Activated naive CD8-positive, alpha-beta T cell treated with anti-CD3 and anti-CD28 coated beads for 36 hours (primary cell): ENCODE data around the gene NUP214. TPM values are rescaled to one million over a fixed set of nuclear protein-coding genes. Genes with fewer than 3 reads are reported as not detected.
A peak's percentile ranks its signal among the peaks of the same experiment; 100 is the strongest.
"Not testable (repeated sequence)": the region's sequence is repeated elsewhere in the genome, so short reads cannot be mapped to it uniquely, and the experiment has no call there.

Source experiments
- DNase-seq: peaks from one replicate; pipeline ENCODE4 v3.0.0; 2021
- H3K27ac Mint-ChIP-seq: one replicate; pipeline ENCODE4 v1.8.0; 2022; ENCODE audit warnings: mild to moderate bottlenecking, moderate library complexity, mixed read lengths
- H3K27me3 Mint-ChIP-seq: one replicate; pipeline ENCODE4 v1.8.0; 2022; ENCODE audit warnings: mild to moderate bottlenecking, mixed read lengths
- H3K36me3 Mint-ChIP-seq: one replicate; pipeline ENCODE4 v1.8.0; 2021; ENCODE audit warnings: mild to moderate bottlenecking, mixed read lengths
- H3K4me1 Mint-ChIP-seq: one replicate; pipeline ENCODE4 v1.8.0; 2021; ENCODE audit warnings: mixed read lengths
- H3K4me3 Mint-ChIP-seq: one replicate; pipeline ENCODE4 v1.8.0; 2022; ENCODE audit warnings: mild to moderate bottlenecking, moderate library complexity, mixed read lengths
- H3K9me3 Mint-ChIP-seq: one replicate; pipeline ENCODE4 v1.8.0; 2022; ENCODE audit warnings: mixed read lengths
- total RNA-seq, 2 experiments: library from RNA; stranded (reverse); gene quantifications; one replicate each; pipeline ENCODE4 v1.2.3, GENCODE V29; 2021

The NUP214 gene
- total RNA-seq, 2 experiments from 2014 or later = 68.2 to 73.2 TPM

DNA sequence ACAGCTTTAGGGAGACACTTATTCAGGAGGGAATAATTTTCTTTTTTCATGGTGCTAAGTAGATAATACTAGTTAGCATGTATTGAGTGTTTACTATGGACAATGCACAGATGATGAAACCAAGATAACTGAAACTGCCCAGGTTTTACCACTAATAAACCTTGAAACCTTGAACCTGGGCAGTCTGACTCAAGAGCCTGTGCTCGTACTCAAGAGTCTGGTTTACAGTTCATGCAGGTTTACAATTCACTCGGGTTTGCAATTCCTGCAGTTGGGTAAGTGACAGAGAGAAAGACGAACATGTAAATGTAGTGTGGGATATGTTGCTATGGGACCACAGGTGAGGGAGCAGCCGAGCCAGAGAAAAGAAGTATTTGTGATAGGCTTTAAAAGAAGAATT is 28.2 kb downstream of the NUP214 start:
- Mint-ChIP-seq H3K9me3 (no peaks in the 10 kb centered on the region), H3K27ac (no peak overlapping the region), H3K4me3 (no peak overlapping the region), H3K4me1 (peaks cover 20% of the 10 kb centered on the region), H3K27me3 (no peaks in the 10 kb centered on the region), H3K36me3 (peaks cover 32% of the 10 kb centered on the region)
- DNase-seq = no peak

DNA sequence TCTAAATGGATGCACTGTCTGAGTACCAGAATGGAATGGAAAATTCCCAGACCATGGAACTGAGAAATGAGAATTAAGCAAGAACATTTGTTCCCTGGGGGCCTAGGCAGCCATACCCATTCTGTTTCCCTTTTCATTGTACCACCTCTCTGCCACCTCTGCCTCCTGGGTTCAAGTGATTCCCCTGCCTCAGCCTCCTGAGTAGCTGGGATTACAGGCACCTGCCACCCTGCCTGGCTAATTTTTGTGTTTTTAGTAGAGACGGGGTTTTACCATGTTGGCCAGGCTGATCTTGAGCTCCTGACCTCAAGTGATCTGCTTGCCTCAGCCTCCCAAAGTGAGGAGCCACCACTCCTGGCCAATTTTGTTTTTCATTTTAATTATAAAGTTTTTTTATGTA is 33.3 kb downstream of the NUP214 start:
- peaks cover 39% of the 10 kb centered on the region for H3K36me3 Mint-ChIP-seq
- H3K4me1 Mint-ChIP-seq, H3K27me3 Mint-ChIP-seq, H3K4me3 Mint-ChIP-seq, H3K9me3 Mint-ChIP-seq, DNase-seq, H3K27ac Mint-ChIP-seq: not testable (repeated sequence)

DNA sequence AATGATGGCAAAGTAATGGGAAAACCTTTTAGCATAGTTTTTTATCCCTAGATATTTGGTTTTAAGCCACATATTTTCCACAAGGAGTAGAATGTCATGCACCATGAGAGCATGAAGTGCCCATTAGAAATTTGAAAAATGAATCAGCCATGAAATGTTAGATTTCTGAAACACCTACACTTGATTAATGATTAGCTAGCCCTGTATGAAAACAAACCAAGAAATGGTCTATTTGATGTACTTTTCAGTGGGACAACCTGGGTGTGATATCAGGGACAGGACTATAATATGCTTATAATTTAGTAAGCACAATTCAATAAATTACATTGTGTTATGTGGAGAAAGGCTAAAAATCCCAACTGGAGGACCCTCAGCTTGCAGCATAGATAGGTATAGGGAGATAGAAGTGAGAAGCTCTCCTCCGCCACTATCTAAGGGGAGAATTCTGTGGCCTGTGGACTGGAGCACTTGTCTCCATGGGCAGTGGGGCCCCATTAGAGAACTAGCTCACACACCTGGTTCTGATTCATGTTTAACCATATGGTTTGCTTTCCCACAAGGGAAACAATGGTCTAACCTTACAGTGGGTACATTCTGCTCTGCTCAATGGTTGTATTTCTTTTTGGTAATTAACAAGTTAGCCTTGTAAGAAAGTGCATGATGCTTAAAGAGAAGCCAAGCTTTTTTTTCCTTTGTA is 35.2 kb downstream of the NUP214 start:
- no peaks in the 10 kb centered on the region for H3K9me3 Mint-ChIP-seq
- peaks cover 28% of the 10 kb centered on the region for H3K36me3 Mint-ChIP-seq
- H3K4me1 Mint-ChIP-seq = peaks cover 2% of the 10 kb centered on the region
- H3K27me3 Mint-ChIP-seq = no peaks in the 10 kb centered on the region
- no peak overlapping the region for H3K27ac Mint-ChIP-seq
- DNase-seq = no peak
- H3K4me3 Mint-ChIP-seq = no peak overlapping the region

DNA sequence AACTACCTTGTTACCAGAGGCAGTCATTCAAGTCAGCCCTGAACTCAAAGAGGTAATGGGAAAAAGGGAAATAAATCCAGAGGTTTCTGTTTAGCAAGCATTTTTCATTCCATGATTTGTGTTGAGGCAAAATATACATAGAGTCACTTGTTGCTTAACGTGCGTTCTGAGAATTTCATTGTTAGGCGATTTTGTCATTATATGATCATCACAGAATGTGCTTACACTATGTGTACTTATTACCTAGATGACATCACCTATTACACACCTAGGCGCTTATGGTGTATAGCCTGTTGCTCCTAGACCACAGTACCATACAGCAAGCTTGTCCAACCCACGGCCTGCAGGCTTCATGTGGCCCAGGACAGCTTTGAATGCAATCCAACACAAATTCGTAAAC is 36.2 kb downstream of the NUP214 start:
- Mint-ChIP-seq H3K36me3 (peaks cover 27% of the 10 kb centered on the region), H3K9me3 (no peaks in the 10 kb centered on the region)

DNA sequence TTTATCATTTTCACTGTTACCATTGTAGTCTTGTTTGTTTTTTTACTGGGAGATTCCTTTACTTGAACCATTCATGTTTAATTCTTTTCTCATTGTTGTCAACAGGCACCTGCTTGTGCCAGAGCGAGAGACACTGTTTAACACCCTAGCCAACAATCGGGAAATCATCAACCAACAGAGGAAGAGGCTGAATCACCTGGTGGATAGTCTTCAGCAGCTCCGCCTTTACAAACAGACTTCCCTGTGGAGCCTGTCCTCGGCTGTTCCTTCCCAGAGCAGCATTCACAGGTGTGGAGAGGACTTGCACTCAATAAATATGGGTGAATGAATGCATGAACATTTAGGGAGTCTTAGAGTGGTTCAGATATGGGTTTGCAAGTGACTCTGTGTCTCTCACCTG is 37.5 kb downstream of the NUP214 start:
- Mint-ChIP-seq H3K4me1 (peaks cover 8% of the 10 kb centered on the region), H3K4me3 (no peak overlapping the region), H3K36me3 (peaks cover 22% of the 10 kb centered on the region), H3K9me3 (no peaks in the 10 kb centered on the region), H3K27me3 (no peaks in the 10 kb centered on the region), H3K27ac (no peak overlapping the region)
- no peak for DNase-seq

More for the DNA sequence above, 36.2 kb downstream of the NUP214 start:
- Mint-ChIP-seq H3K4me3 (no peak overlapping the region), H3K27ac (no peak overlapping the region), H3K27me3 (no peaks in the 10 kb centered on the region), H3K4me1 (peaks cover 2% of the 10 kb centered on the region)
- no peak for DNase-seq

DNA sequence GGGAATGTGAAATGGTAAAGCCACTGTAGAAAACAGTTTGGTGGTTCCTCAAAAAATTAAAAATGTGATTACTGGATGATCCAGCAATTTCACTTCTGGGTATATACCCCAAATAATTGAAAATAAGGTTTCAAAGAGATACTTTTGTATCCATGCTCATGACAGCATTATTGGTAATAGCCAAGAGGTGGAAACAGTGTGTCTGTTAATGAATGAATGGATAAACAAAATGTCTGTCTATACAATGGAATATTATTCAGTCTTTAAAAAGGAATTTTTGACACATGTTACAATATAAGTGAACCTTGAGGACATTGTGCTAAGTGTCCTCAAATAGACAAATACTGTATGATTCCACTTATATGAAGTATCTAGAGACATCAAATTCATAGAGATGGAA is 40.1 kb downstream of the NUP214 start:
- Mint-ChIP-seq H3K27ac (no peak overlapping the region), H3K4me3 (no peak overlapping the region), H3K36me3 (peaks cover 19% of the 10 kb centered on the region), H3K4me1 (peaks cover 8% of the 10 kb centered on the region), H3K9me3 (no peaks in the 10 kb centered on the region), H3K27me3 (no peaks in the 10 kb centered on the region)
- DNase-seq = no peak

DNA sequence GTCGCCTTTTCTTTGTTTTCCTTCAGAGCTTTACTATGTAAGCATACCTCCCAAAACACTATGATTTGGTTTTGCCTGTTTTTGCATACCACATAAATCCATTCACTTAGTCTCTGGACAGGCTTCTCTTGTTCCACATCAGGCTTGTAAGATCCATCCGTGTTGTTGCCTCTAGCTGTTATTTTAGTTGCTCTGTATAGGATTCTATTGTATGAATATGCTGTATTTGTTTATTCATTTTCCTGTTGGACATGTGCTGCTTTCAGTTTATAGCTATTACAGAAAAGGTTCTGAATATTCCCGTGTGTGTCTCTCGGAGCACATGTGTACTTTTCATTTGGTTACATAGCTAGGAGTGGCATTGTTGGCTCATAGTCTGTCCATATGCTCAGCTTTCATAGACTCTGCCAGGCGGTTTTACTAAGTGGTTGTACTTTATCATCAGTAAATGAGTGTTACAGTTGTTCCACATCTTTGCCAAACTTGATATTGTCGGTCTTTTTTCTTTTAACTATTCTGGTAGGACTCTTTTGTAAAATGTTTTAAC is 41.8 kb downstream of the NUP214 start:
- Mint-ChIP-seq H3K4me1 (peaks cover 8% of the 10 kb centered on the region), H3K4me3 (no peak overlapping the region), H3K27me3 (no peaks in the 10 kb centered on the region), H3K9me3 (no peaks in the 10 kb centered on the region), H3K36me3 (peaks cover 27% of the 10 kb centered on the region), H3K27ac (no peak overlapping the region)
- no peak for DNase-seq

DNA sequence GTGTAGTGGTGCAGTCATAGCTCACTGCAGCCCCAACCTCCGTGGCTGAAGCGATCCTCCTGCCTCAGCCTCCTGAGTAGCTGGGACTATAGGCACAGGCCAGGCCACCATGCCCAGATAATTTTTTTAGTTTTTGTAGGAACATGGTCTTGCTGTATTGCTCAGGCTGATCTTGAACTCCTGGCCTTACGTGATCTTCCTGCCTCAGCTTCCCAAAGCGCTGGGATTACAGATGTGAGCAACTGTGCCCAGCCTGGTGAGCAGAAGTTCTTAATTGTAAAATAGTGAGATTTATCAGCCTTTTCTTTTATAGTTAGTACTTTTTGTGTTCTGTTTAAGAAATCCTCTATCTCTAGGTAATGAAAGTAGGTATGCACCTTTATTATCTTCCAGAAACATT is 42.5 kb downstream of the NUP214 start:
- H3K27me3 Mint-ChIP-seq = no peaks in the 10 kb centered on the region
- DNase-seq = no peak
- peaks cover 10% of the 10 kb centered on the region for H3K4me1 Mint-ChIP-seq
- H3K27ac Mint-ChIP-seq = no peak overlapping the region
- H3K36me3 Mint-ChIP-seq = peaks cover 26% of the 10 kb centered on the region
- H3K4me3 Mint-ChIP-seq = no peak overlapping the region
- H3K9me3 Mint-ChIP-seq = no peaks in the 10 kb centered on the region

DNA sequence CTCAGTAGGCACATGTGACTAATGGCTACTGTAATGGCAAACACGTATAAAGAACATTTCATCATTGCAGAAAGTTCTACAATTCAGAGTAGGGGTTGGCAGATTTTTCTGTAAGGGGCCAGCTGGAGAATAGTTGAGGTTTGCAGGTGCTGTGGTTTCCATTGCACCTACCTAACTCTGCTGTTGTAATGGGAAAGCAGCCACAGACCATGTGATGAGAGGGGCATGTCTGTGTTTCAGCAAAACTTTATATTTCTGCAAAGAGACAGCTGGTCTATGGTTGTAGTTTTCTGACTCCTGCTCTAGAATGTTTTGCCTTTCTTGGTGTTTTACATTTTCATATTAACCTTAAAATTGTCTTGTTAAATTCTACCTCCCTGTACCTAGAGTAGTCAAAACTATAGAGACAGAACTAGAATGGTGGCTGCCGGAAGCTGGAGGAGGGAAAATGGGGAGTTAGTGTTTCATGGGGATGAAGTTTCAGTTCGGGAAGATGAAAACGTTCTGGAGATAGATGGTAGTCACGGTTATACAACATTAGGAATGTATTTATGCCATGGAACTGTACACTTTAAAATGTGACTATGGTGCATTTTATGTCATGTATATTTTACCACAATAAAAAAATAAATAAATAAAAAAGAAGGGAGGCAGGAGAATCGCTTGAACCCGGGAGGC is 44.3 kb downstream of the NUP214 start:
- no peaks in the 10 kb centered on the region for H3K27me3 Mint-ChIP-seq
- no peak for DNase-seq
- H3K27ac Mint-ChIP-seq = no peak overlapping the region
- peaks cover 25% of the 10 kb centered on the region for H3K36me3 Mint-ChIP-seq
- H3K4me1 Mint-ChIP-seq = peaks cover 10% of the 10 kb centered on the region
- no peaks in the 10 kb centered on the region for H3K9me3 Mint-ChIP-seq
- no peak overlapping the region for H3K4me3 Mint-ChIP-seq

DNA sequence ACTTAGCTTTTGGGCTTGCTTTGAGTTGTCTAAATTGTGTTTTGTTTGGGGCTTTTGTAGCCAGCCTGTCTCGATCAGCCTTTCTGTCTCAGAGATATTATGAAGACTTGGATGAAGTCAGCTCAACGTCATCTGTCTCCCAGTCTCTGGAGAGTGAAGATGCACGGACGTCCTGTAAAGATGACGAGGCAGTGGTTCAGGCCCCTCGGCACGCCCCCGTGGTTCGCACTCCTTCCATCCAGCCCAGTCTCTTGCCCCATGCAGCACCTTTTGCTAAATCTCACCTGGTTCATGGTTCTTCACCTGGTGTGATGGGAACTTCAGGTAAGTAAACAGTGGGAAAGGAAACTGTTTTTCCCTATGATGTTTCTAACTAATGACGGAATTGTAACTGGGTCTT is 48.6 kb downstream of the NUP214 start:
- no peaks in the 10 kb centered on the region for H3K9me3 Mint-ChIP-seq
- peaks cover 38% of the 10 kb centered on the region for H3K36me3 Mint-ChIP-seq
- no peak overlapping the region for H3K4me3 Mint-ChIP-seq
- no peak for DNase-seq
- no peak overlapping the region for H3K27ac Mint-ChIP-seq
- H3K27me3 Mint-ChIP-seq = no peaks in the 10 kb centered on the region
- H3K4me1 Mint-ChIP-seq = peaks cover 3% of the 10 kb centered on the region

DNA sequence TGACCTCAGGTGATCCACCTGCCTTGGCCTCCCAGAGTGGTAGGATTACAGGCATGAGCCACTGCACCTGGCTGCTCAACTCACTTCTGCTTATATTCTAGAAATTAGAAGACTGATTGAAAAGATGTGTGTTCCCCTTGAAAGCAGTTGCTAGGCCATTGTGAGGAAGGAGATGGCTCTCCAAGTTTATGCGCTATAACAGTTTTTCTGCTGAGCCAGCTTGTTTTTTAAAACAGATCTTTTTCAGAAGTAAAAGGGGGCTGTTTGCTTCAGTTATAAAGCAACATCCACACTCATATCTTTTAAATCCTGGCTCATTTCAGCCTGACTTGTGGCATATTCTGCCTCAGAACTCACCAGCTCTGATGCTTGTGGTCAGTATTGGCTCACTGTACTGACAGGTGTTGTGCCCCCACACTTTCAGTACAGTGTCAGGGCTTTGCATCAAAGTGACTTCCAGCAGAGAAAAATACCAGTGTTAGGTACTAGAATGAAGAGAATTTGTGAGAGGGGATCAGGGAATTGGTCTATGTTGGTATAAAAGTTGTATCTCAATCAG is 49.4 kb downstream of the NUP214 start:
- H3K4me1 Mint-ChIP-seq = peaks cover 3% of the 10 kb centered on the region
- H3K27me3 Mint-ChIP-seq = no peaks in the 10 kb centered on the region
- H3K36me3 Mint-ChIP-seq = peaks cover 42% of the 10 kb centered on the region
- DNase-seq = peak; percentile 3
- H3K9me3 Mint-ChIP-seq = no peaks in the 10 kb centered on the region
- H3K27ac Mint-ChIP-seq = no peak overlapping the region
- no peak overlapping the region for H3K4me3 Mint-ChIP-seq

DNA sequence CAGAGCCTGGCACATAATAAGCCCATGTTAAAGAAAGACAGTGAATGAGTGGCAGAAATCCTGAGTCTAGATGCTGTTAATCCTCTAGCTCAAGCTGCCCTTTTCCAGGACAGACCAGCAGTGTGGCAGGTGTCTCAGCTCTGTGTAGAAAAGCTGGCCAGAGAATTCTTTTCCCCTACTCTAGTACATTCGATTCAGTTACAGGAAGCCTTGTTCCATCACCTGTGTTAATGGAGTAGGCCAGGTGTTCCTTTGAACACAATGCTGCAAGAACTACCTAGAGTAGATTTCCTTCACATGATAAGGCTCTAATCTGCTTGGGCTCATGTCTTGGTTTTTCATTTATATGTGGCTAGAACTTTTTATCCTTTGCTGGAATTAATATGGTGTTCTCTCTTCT is 52.5 kb downstream of the NUP214 start:
- Mint-ChIP-seq H3K36me3 (peaks cover 31% of the 10 kb centered on the region), H3K9me3 (no peaks in the 10 kb centered on the region)

DNA sequence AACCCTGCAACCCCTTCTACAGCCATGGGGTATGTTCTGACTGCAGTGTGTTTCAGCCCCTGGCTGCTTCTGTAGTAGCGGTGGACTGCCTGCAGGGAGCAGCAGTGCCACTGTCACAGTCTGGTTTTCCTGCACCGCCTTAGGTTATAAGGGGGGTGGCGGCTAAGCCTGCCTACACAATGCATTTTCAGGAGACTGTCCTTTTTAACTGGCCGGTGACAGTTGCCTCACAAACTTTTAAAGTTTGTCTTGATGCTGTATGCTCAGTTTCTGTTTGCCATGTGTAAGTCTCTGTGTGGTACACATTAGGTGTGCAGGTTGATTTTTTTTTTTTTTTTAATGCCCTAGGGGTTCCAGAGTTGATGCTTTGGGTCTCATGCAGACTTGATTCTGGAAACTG is 53.0 kb downstream of the NUP214 start:
- peaks cover 31% of the 10 kb centered on the region for H3K36me3 Mint-ChIP-seq
- peaks cover 2% of the 10 kb centered on the region for H3K4me1 Mint-ChIP-seq
- H3K9me3 Mint-ChIP-seq = no peaks in the 10 kb centered on the region
- H3K4me3 Mint-ChIP-seq = no peak overlapping the region
- H3K27ac Mint-ChIP-seq = no peak overlapping the region
- no peaks in the 10 kb centered on the region for H3K27me3 Mint-ChIP-seq
- peak; percentile 72 for DNase-seq

More for the DNA sequence above, 52.5 kb downstream of the NUP214 start:
- Mint-ChIP-seq H3K27ac (no peak overlapping the region), H3K27me3 (no peaks in the 10 kb centered on the region), H3K4me1 (peaks cover 2% of the 10 kb centered on the region), H3K4me3 (no peak overlapping the region)
- no peak for DNase-seq

DNA sequence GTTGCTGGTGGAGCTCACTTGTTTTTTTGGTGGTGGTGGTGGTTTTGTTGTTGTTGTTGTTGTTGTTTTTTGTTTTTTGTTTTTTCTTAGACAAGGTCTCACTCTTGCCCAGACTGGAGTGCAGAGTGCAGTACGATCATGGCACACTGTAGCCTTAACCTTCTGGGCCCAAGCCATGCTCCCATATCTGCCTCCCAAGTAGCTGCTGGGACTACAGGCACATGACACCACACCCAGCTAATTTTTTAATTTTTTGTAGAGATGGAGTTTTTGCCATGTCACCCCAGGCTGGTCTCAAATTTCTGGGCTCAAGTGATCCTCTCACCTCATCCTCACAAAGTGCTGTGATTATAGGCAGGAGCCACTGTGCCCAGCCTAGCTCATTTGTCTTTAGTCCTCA is 53.5 kb downstream of the NUP214 start:
- Mint-ChIP-seq H3K4me3 (no peak overlapping the region), H3K27me3 (no peaks in the 10 kb centered on the region), H3K9me3 (no peaks in the 10 kb centered on the region), H3K4me1 (peaks cover 2% of the 10 kb centered on the region), H3K36me3 (peaks cover 30% of the 10 kb centered on the region), H3K27ac (no peak overlapping the region)
- DNase-seq = no peak

DNA sequence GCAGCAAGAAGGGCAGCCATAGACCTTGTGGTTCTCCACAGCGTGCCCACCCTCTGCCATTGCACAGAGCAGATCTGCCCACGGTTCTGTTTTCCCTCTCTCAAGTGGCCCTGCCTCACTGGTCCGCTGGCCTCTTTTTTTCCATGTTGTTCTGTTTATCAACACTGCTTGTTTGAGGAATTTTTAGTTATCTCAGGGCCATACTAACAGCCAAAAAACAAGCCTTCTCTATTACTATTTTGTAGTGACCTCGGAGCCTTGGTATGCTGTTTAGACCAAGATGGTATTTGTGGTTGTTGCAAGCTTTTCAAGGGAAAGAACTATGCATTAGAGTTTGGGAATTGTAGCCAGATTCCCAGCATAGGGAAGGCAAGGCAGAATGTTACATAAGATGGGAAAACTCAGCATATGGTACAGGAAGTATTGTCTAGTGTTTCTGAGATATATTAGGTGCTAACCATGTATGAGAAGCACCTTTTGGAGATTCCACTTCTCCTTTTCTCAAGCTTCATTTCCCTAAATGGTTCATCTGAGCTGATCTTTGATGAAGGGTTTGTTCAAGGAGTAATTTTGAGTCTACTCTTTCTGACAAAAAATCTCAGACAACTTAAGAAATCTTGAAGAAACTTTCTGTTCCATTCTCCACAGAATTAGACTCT is 54.3 kb downstream of the NUP214 start:
- H3K27ac Mint-ChIP-seq = no peak overlapping the region
- H3K9me3 Mint-ChIP-seq = no peaks in the 10 kb centered on the region
- H3K27me3 Mint-ChIP-seq = no peaks in the 10 kb centered on the region
- H3K4me3 Mint-ChIP-seq = no peak overlapping the region
- peaks cover 27% of the 10 kb centered on the region for H3K36me3 Mint-ChIP-seq
- H3K4me1 Mint-ChIP-seq = peaks cover 2% of the 10 kb centered on the region
- no peak for DNase-seq
